T-helper 2 cell treated with Interferon-gamma antibody and Interleukin-4, amounts not matched to agents 100 ng/mL and 5 ng/mL, for 36 hours (primary cell): ENCODE measurements around the gene STX18. TPM values are rescaled to one million over a fixed set of nuclear protein-coding genes. Genes with fewer than 3 reads are reported as not detected.

Experiments used
- intact Hi-C: fragments of 100-400 bp; cut with micrococcal nuclease; formaldehyde crosslinking; loops from one replicate; pipeline ENCODE4 v1.15.1; 2023
- total RNA-seq: library from RNA; stranded (reverse); gene quantifications from 2 replicates; pipeline ENCODE4 v1.2.3, GENCODE V29; 2022

The STX18 gene
- total RNA-seq, 1 donor from 2014 or later: 21.8 TPM

GRCh38 chr4:4387531-4388310 lies 154.1 kb downstream of the STX18 start:
- intact Hi-C loops: no loop called here

GRCh38 chr4:4386736-4387392 lies 155.0 kb downstream of the STX18 start, which contains the start of gene NSG1:
TSS of gene NSG1 (plus strand) at chr4:4387102. CDS start at chr4:4387630, 528 bp downstream.
- intact Hi-C loops: no loop called here

GRCh38 chr4:4386296-4386735 lies 155.5 kb downstream of the STX18 start:
- intact Hi-C loops: no loop called here

GRCh38 chr4:4385729-4386295 lies 156.0 kb downstream of the STX18 start:
- intact Hi-C loops: no loop called here

- intact Hi-C loops: no loop called here
Measured at GRCh38 chr4:4384837-4385236, 157.0 kb downstream of the STX18 start.

- intact Hi-C loops: no loop called here
Measured at GRCh38 chr4:4383085-4383484, 158.8 kb downstream of the STX18 start.

- intact Hi-C loops: no loop called here
Measured at GRCh38 chr4:4379540-4380087, 162.2 kb downstream of the STX18 start.

GRCh38 chr4:4377732-4378460 lies 164.0 kb downstream of the STX18 start:
- intact Hi-C loops: no loop called here

- intact Hi-C loops: no loop called here
Measured at GRCh38 chr4:4377191-4377590, 164.7 kb downstream of the STX18 start.

GRCh38 chr4:4376074-4376473 lies 165.8 kb downstream of the STX18 start:
- intact Hi-C loops: no loop called here

GRCh38 chr4:4374388-4375098 lies 167.3 kb downstream of the STX18 start:
- intact Hi-C loops: no loop called here

Other genes with a start within 250 kb of the STX18 start
- gene NSG1, start 154.9 kb downstream of the STX18 start, total RNA-seq: 0.59 and 0.66 TPM in 2 replicates